K562 (cell line): ENCODE results near the gene AGPAT4. TPM values are rescaled to one million over a fixed set of nuclear protein-coding genes. Genes with fewer than 3 reads are reported as not detected.

Experiments
- ATAC-seq: fragments of 200-7000 bp; cut with Tn5 transposase; 3 replicates; pipeline ENCODE4 v1.9.1; 2020; ENCODE audit warnings: moderate library complexity
- BruUV-seq: library from RNA; stranded (reverse); fragments of 400-500 nt; replicated peaks from 2 replicates; lab custom pipeline; 2021; lab: Mats Ljungman, UMichigan
- CTCF ChIA-PET: fragments of 300-600 bp; formaldehyde crosslinking; extraction: SDS; loops from one replicate; lab custom pipeline; 2021; ENCODE audit warnings: low intra/inter-chr PET ratio; lab: Yijun Ruan, JAX
- POLR2A ChIA-PET: fragments of 300-600, 350-650 bp; sonication (Branson Sonifier 250); formaldehyde crosslinking; extraction: SDS; loops from one replicate; lab custom pipeline; 2021; ENCODE audit warnings: antibody characterized with exemption, inconsistent platforms; lab: Yijun Ruan, JAX
- DNase-seq, 4 experiments: peaks; one replicate each; pipeline versions ENCODE4 v3.0.0 to v3.0.0-alpha.2; 2011 to 2018; ENCODE audit warnings: low spot score in 3 of 4, mixed read lengths in 3 of 4; ENCODE audit errors: extremely low read depth in 1 of 4
- FAIRE-seq: peaks from 2 replicates; lab custom pipeline; 2011; peaks lifted over from hg19 to GRCh38; lab: Jason Lieb, UNC
- H2AFZ ChIP-seq: 2 replicates; pipeline ENCODE4 v1.6.0; 2011; ENCODE audit warnings: low read depth, low read length, control low read depth, inconsistent platforms
- H3K27ac ChIP-seq: fragments of 200-600 bp; 3 replicates; pipeline ENCODE4 v1.8.0; 2011; ENCODE audit warnings: low read depth, mild to moderate bottlenecking, control low read depth, inconsistent platforms, low read length, moderate library complexity, mixed read lengths; ENCODE audit errors: extremely low read depth
- H3K27me3 ChIP-seq, 2 experiments: fragments of 300-600 bp in 1 of 2; 2 replicates in 1 of 2; 3 replicates in 1 of 2; pipeline versions ENCODE4 v1.6.0 to v1.8.0; 2011; ENCODE audit warnings: inconsistent platforms in 2 of 2, low read length in 2 of 2, mild to moderate bottlenecking in 1 of 2, mixed read lengths in 1 of 2, moderate library complexity in 1 of 2; ENCODE audit not compliant: control insufficient read depth in 2 of 2, insufficient read depth in 2 of 2
- H3K36me3 ChIP-seq: fragments of 300-600 bp; 3 replicates; pipeline ENCODE4 v1.8.0; 2011; ENCODE audit warnings: mild to moderate bottlenecking, low read length, inconsistent platforms; ENCODE audit not compliant: control insufficient read depth, insufficient read depth
- H3K4me1 ChIP-seq, 2 experiments: fragments of 200-600 bp in 1 of 2; replicated peaks in 1 of 2; 2 replicates in 1 of 2; 3 replicates in 1 of 2; pipeline versions ENCODE4 v1.5.1 to v1.8.0; 2011; ENCODE audit warnings: inconsistent platforms in 2 of 2, low read length in 2 of 2, mild to moderate bottlenecking in 1 of 2, mixed read lengths in 1 of 2, moderate library complexity in 1 of 2; ENCODE audit not compliant: control insufficient read depth in 2 of 2, insufficient read depth in 2 of 2
- H3K4me2 ChIP-seq: 2 replicates; pipeline ENCODE4 v1.6.1; 2011; ENCODE audit warnings: low read length, control low read depth, inconsistent platforms, mixed read lengths; ENCODE audit not compliant: insufficient read depth
- H3K4me3 ChIP-seq: fragments of 200-600 bp; sonication (generic), shearing (Covaris generic); 2 replicates; pipeline ENCODE4 v1.5.1; 2016; ENCODE audit warnings: control low read depth, inconsistent platforms
- H3K79me2 ChIP-seq: fragments of 200-600 bp; 3 replicates; pipeline ENCODE4 v1.8.0; 2011; ENCODE audit warnings: low read length, inconsistent platforms; ENCODE audit not compliant: control insufficient read depth, insufficient read depth
- H3K9ac ChIP-seq, 2 experiments: 2 replicates each; pipeline versions ENCODE4 v1.6.0 to v1.6.1; 2011; ENCODE audit warnings: low read depth in 2 of 2, low read length in 2 of 2, control low read depth in 1 of 2, inconsistent platforms in 1 of 2, mild to moderate bottlenecking in 1 of 2, mixed read lengths in 1 of 2; ENCODE audit not compliant: insufficient read depth in 1 of 2
- H3K9me1 ChIP-seq: one replicate; pipeline ENCODE4 v1.6.0; 2011; ENCODE audit warnings: inconsistent platforms, mild to moderate bottlenecking, low read length, moderate library complexity; ENCODE audit not compliant: control insufficient read depth, insufficient read depth
- H3K9me3 ChIP-seq: replicated peaks from 2 replicates; pipeline ENCODE4 v1.5.1; 2011; ENCODE audit warnings: low read depth, low read length, inconsistent platforms; ENCODE audit not compliant: control insufficient read depth, insufficient read depth
- H4K20me1 ChIP-seq: replicated peaks from 2 replicates; pipeline ENCODE4 v1.6.1; 2011; ENCODE audit warnings: low read length, inconsistent platforms, mixed read lengths; ENCODE audit not compliant: control insufficient read depth, insufficient read depth
- ATF7 ChIP-seq: fragments of 450-650 bp; IDR thresholded peaks from 2 replicates; pipeline ENCODE4 v1.7.1; 2014; ENCODE audit warnings: mild to moderate bottlenecking, moderate library complexity
- BRD9 ChIP-seq: fragments of 450-650 bp; IDR thresholded peaks from 2 replicates; pipeline ENCODE4 v1.6.1; 2018; ENCODE audit warnings: low read depth; ENCODE audit not compliant: partially characterized antibody
- CREB1 ChIP-seq, 2 experiments: sonication (generic) in 1 of 2; formaldehyde crosslinking in 1 of 2; IDR thresholded peaks; 2 replicates each; pipeline versions ENCODE4 v1.6.1 to v1.8.0; 2012 to 2022; ENCODE audit warnings: inconsistent platforms in 1 of 2, mild to moderate bottlenecking in 1 of 2, missing genetic modification reagents in 1 of 2, moderate library complexity in 1 of 2
- CSDE1 ChIP-seq, 2 experiments: fragments of 450-650 bp; IDR thresholded peaks; 2 replicates each; pipeline ENCODE4 v1.6.1; 2016; ENCODE audit warnings: mild to moderate bottlenecking in 1 of 2
- DIDO1 ChIP-seq: fragments of 450-650 bp; IDR thresholded peaks from 2 replicates; pipeline ENCODE4 v1.6.1; 2016; ENCODE audit warnings: low read depth, missing biosample characterization, missing genetic modification characterization
- HDAC8 ChIP-seq: fragments of 450-650 bp; IDR thresholded peaks from 2 replicates; pipeline ENCODE4 v1.6.1; 2016; ENCODE audit warnings: mild to moderate bottlenecking, missing genetic modification characterization, moderate library complexity, missing compliant biosample characterization
- MAFG ChIP-seq: fragments of 450-650 bp; conservative IDR thresholded peaks from 2 replicates; pipeline ENCODE4 v1.6.1; 2016; ENCODE audit warnings: missing genetic modification characterization, missing compliant biosample characterization
- MEF2D ChIP-seq: conservative IDR thresholded peaks from 2 replicates; pipeline ENCODE4 v1.6.1; 2016; ENCODE audit warnings: low read depth, missing genetic modification characterization, missing compliant biosample characterization
- PRPF4 ChIP-seq: fragments of 200-400 bp; formaldehyde crosslinking; IDR thresholded peaks from one replicate; pipeline ENCODE4 v1.6.1; 2017; ENCODE audit warnings: low read length, low read depth, mild to moderate bottlenecking; ENCODE audit not compliant: insufficient read depth, poor library complexity, severe bottlenecking
- RBBP5 ChIP-seq: fragments of 200-600 bp; sonication (generic); IDR thresholded peaks from 2 replicates; pipeline ENCODE4 v1.6.1; 2012; ENCODE audit warnings: borderline replicate concordance, mild to moderate bottlenecking, low read length, control low read depth, inconsistent platforms; ENCODE audit not compliant: insufficient read depth, poor library complexity, severe bottlenecking
- SMAD1 ChIP-seq: fragments of 150-350 bp; IDR thresholded peaks from 2 replicates; pipeline ENCODE4 v1.6.1; 2014; ENCODE audit warnings: low read length, low read depth; ENCODE audit not compliant: partially characterized antibody
- TAF7 ChIP-seq: fragments of 450-650 bp; IDR thresholded peaks from 2 replicates; pipeline ENCODE4 v1.6.1; 2016; ENCODE audit warnings: missing genetic modification characterization, missing compliant biosample characterization
- TEAD4 ChIP-seq, 2 experiments: sonication (generic) in 1 of 2; formaldehyde crosslinking in 1 of 2; IDR thresholded peaks; 2 replicates each; pipeline versions ENCODE4 v1.6.1 to v1.8.0; 2012 to 2022; ENCODE audit warnings: borderline replicate concordance in 1 of 2, inconsistent platforms in 1 of 2, low read length in 1 of 2, mild to moderate bottlenecking in 1 of 2, missing genetic modification reagents in 1 of 2
- ZNF197 ChIP-seq: fragments of 200-800 bp; sonication (Bioruptor generic); IDR thresholded peaks from 2 replicates; pipeline ENCODE4 v1.6.1; 2016; ENCODE audit warnings: low read depth, missing genetic modification characterization, missing compliant biosample characterization
- ZNF551 ChIP-seq: fragments of 250-450 bp; sonication (Bioruptor Pico); IDR thresholded peaks from 2 replicates; pipeline ENCODE4 v1.5.0; 2021; ENCODE audit warnings: mild to moderate bottlenecking, moderate library complexity
- ZNF589 ChIP-seq: fragments of 200-800 bp; sonication (Bioruptor generic); IDR thresholded peaks from 2 replicates; pipeline ENCODE4 v1.6.1; 2016; ENCODE audit warnings: low read depth, missing genetic modification characterization, missing compliant biosample characterization
- ZSCAN32 ChIP-seq: fragments of 450-650 bp; formaldehyde crosslinking; IDR thresholded peaks from 2 replicates; pipeline ENCODE4 v1.4.0; 2020; ENCODE audit warnings: mild to moderate bottlenecking, moderate library complexity
- WGBS: fragments of 100-300 bp; shearing (Covaris generic); methylation state at CpG from one replicate; pipeline ENCODE4 v1.1.6; 2016; ENCODE audit warnings: low coverage, mixed read lengths; ENCODE audit not compliant: insufficient coverage; ENCODE audit errors: missing lambda C conversion rate; 5-methylcytosine and 5-hydroxymethylcytosine counted together
- in situ Hi-C: fragments of 300-500 bp; cut with MboI; formaldehyde crosslinking; loops from 4 replicates; pipeline ENCODE4 v1.15.0; 2018; ENCODE audit warnings: inconsistent platforms, mixed read lengths
- intact Hi-C: fragments of 100-400 bp; cut with micrococcal nuclease; formaldehyde crosslinking; loops from 2 replicates; pipeline ENCODE4 v1.14.2; 2022
- polyA plus RNA-seq, 8 experiments: library from polyadenylated mRNA; depleted of rRNA in 4 of 8; stranded (reverse) in 5 of 8; unstranded in 3 of 8; fragments of >200 nt; fragmentation: Nextera tagmentation in 2 of 8; fragmentation: Illumina TruSeq in 1 of 8; extraction: Ambion mirVana in 2 of 8; extraction: Trizol in 1 of 8; gene quantifications; 2 replicates each; pipeline versions ENCODE4 v1.2.1 to v1.2.3, GENCODE V29; 2011 to 2014; ENCODE audit warnings: inconsistent platforms in 1 of 8, missing spikeins in 1 of 8
- total RNA-seq, 7 experiments: library from RNA; depleted of rRNA in 6 of 7; stranded (reverse); fragments of >200 nt in 6 of 7; fragmentation: Illumina TruSeq in 2 of 7; extraction: Trizol in 2 of 7; gene quantifications; 2 replicates each; pipeline versions ENCODE4 v1.2.1 to v1.2.3, GENCODE V29; 2011 to 2021; ENCODE audit warnings: low replicate concordance in 1 of 7
- TF ChIP-seq, protein P1 (sequence below): fragments of 450-650 bp; IDR thresholded peaks from 2 replicates; pipeline ENCODE4 v1.7.1; 2018; ENCODE audit warnings: mild to moderate bottlenecking, low read depth; ENCODE audit not compliant: partially characterized antibody

The AGPAT4 gene
- total and polyA plus RNA-seq, 9 of the 15 experiments (the other 6 are each of a cell fraction or from before 2014, with no cell fraction given): 2.2 to 15.0 (median 5.7) TPM

DNA sequence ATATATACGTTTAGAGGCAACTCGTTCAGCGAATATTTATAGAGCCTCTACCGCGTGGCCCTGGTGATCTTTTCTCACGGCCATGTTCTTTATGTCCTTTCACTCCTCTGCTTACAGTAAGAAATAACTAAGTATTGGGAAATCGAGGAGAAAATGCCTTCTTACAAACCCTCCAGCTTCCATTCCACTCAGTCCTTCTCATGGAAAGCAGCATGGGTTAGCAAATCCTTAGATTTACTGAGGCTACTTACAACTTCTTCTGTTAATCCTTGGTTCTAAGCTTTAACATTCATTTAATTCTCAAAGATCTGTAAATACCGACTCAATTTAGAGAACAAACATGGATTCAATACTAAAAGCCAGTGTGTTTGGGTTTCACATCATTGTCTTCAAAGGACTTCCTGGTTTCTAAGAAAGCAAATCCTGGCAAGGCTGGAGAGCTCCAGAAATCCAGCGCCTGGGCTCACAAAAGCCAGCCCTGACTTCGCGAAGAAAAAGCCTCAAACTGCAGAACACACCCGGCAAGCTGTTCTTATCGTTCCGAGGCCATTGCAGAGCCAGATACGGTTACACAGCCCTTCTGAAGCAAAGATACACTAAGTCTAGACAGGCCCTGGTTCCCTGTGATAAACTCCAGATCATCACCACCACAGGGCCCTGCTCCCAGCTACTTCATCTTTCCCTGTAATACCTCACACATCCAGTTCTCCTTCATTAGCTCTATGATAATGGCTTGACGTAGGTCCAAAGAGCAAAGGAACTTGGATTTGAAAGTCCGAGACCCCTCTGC, 19.2 kb downstream of the AGPAT4 start:
- POLR2A ChIA-PET: interaction anchor here (0.6 to 3.0 kb wide), 16 partner anchors 7 to 264 kb away, joined by 3 to 14 read pairs (median 4); partner anchors contain the start of gene AGPAT4
- in situ Hi-C loops: no loop called here
- TF ChIP-seq DIDO1 (no peak), MAFG (0 out of 2 replicates have a peak, but pooled peaks have one; percentile 18), TAF7 (no peak), MEF2D (tag) (peak; percentile 34; the same call in 1 of the 2 replicates), ZSCAN32 (CRISPR knock-in tag) (no peak), ZNF589 (peak; percentile 90), ZNF551 (CRISPR knock-in tag) (no peak), BRD9 (no peak), HDAC8 (tag) (no peak), CREB1 (IDR thresholded peaks at IDR 0.05) (peak; percentile 88), CREB1 (CRISPR knock-in tag; IDR thresholded peaks at IDR 0.05) (no peak), SMAD1 (peak; percentile 78), PRPF4 (no peak), CSDE1 (IDR thresholded peaks at IDR 0.05) (no peak; a peak in 2 of 4 replicates), RBBP5 (peak; percentile 61), ATF7 (peak; percentile 80), TEAD4 (IDR thresholded peaks at IDR 0.05; ENCODE audit: low read length) (peak; percentile 100), TEAD4 (CRISPR knock-in tag; IDR thresholded peaks at IDR 0.05; ENCODE audit: borderline replicate concordance) (no peak), ZNF197 (CRISPR knock-in tag) (peak; percentile 72; the same call in 1 of the 2 replicates)
- TF ChIP-seq, protein P1, sequence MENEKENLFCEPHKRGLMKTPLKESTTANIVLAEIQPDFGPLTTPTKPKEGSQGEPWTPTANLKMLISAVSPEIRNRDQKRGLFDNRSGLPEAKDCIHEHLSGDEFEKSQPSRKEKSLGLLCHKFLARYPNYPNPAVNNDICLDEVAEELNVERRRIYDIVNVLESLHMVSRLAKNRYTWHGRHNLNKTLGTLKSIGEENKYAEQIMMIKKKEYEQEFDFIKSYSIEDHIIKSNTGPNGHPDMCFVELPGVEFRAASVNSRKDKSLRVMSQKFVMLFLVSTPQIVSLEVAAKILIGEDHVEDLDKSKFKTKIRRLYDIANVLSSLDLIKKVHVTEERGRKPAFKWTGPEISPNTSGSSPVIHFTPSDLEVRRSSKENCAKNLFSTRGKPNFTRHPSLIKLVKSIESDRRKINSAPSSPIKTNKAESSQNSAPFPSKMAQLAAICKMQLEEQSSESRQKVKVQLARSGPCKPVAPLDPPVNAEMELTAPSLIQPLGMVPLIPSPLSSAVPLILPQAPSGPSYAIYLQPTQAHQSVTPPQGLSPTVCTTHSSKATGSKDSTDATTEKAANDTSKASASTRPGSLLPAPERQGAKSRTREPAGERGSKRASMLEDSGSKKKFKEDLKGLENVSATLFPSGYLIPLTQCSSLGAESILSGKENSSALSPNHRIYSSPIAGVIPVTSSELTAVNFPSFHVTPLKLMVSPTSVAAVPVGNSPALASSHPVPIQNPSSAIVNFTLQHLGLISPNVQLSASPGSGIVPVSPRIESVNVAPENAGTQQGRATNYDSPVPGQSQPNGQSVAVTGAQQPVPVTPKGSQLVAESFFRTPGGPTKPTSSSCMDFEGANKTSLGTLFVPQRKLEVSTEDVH: no peak

More for the DNA sequence above, 19.2 kb downstream of the AGPAT4 start:
- peaks cover 13 to 45% of the 10 kb centered on the region in 2 experiments; a peak in 3 of 5 replicates for H3K4me1 ChIP-seq
- H3K36me3 ChIP-seq: no peaks in the 10 kb centered on the region
- peak overlapping the region; percentile 90 for H3K27ac ChIP-seq
- H2AFZ ChIP-seq: peak overlapping the region; percentile 89
- peaks cover 7% of the 10 kb centered on the region; the same call in 1 of the 3 replicates for H3K79me2 ChIP-seq
- H3K9me1 ChIP-seq: no peaks in the 10 kb centered on the region
- no peaks in the 10 kb centered on the region; a peak in 1 of 5 replicates for H3K27me3 ChIP-seq
- H3K9me3 ChIP-seq: no peaks in the 10 kb centered on the region
- H3K9ac ChIP-seq: peak overlapping the region in 1 of 2 experiments; percentile 67; a peak in 2 of 4 replicates
- 3% methylated on average over 17 of the region's 17 CpGs for WGBS
- peak; percentile 91 to 98 (median 94) for DNase-seq
- peak; percentile 95 for FAIRE-seq
- no TSS peak for BruUV-seq
- intact Hi-C loops: loop anchor here (1.0 to 5.0 kb wide), 5 partner anchors 14 to 98 kb away; no protein-coding TSS in a partner anchor
- peak; percentile 95 for ATAC-seq
- CTCF ChIA-PET: interaction anchor here (0.6 kb wide), 1 partner anchor 19 kb away, joined by 4 read pairs; the partner anchor contains the start of gene AGPAT4
- H3K4me3 ChIP-seq: 0 out of 2 replicates have a peak overlapping the region, but pooled peaks have one; percentile 8
- H4K20me1 ChIP-seq: no peaks in the 10 kb centered on the region
- peak overlapping the region; percentile 81 for H3K4me2 ChIP-seq
